PFSK-1 (cell line): ENCODE measurements around the gene GNPTAB.

Experiments used
- FOXP2 ChIP-seq: optimal IDR thresholded peaks from 2 replicates; pipeline ENCODE3; 2011; ENCODE audit warnings: borderline replicate concordance, control low read depth, inconsistent platforms; ENCODE audit not compliant: insufficient read depth; ENCODE audit errors: extremely low read length, extremely low read depth
- POLR2AphosphoS5 ChIP-seq: IDR thresholded peaks from 2 replicates; pipeline ENCODE4 v1.6.1; 2012; ENCODE audit warnings: low read depth, mild to moderate bottlenecking, control low read depth, low read length, moderate library complexity
- SIN3A ChIP-seq: IDR thresholded peaks from 2 replicates; pipeline ENCODE4 v1.6.1; 2012; ENCODE audit warnings: mild to moderate bottlenecking, low read length, moderate library complexity, borderline replicate concordance; ENCODE audit not compliant: insufficient read depth
- TAF1 ChIP-seq: IDR thresholded peaks from 2 replicates; pipeline ENCODE4 v1.6.1; 2012; ENCODE audit warnings: low read length, control low read depth, borderline replicate concordance; ENCODE audit not compliant: insufficient read depth
- TF ChIP-seq, protein P1 (sequence below), 2 experiments: IDR thresholded peaks; 2 replicates each; pipeline versions ENCODE4 v1.6.1 to v1.8.0; 2011 to 2012; ENCODE audit warnings: low read depth in 2 of 2, low read length in 2 of 2, control low read depth in 1 of 2, inconsistent platforms in 1 of 2, mild to moderate bottlenecking in 1 of 2, moderate library complexity in 1 of 2; ENCODE audit not compliant: insufficient read depth in 1 of 2

Gene GNPTAB

GRCh38 chr12:101823891-101824290 lies 6.9 kb downstream of the GNPTAB start:
- no peak for TF ChIP-seq TAF1
- TF ChIP-seq POLR2AphosphoS5 = no peak
- TF ChIP-seq SIN3A = no peak
- TF ChIP-seq, protein P1, sequence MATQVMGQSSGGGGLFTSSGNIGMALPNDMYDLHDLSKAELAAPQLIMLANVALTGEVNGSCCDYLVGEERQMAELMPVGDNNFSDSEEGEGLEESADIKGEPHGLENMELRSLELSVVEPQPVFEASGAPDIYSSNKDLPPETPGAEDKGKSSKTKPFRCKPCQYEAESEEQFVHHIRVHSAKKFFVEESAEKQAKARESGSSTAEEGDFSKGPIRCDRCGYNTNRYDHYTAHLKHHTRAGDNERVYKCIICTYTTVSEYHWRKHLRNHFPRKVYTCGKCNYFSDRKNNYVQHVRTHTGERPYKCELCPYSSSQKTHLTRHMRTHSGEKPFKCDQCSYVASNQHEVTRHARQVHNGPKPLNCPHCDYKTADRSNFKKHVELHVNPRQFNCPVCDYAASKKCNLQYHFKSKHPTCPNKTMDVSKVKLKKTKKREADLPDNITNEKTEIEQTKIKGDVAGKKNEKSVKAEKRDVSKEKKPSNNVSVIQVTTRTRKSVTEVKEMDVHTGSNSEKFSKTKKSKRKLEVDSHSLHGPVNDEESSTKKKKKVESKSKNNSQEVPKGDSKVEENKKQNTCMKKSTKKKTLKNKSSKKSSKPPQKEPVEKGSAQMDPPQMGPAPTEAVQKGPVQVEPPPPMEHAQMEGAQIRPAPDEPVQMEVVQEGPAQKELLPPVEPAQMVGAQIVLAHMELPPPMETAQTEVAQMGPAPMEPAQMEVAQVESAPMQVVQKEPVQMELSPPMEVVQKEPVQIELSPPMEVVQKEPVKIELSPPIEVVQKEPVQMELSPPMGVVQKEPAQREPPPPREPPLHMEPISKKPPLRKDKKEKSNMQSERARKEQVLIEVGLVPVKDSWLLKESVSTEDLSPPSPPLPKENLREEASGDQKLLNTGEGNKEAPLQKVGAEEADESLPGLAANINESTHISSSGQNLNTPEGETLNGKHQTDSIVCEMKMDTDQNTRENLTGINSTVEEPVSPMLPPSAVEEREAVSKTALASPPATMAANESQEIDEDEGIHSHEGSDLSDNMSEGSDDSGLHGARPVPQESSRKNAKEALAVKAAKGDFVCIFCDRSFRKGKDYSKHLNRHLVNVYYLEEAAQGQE (IDR thresholded peaks at IDR 0.05; ENCODE audit: insufficient read depth in 1 of 2, low read depth in 2 of 2, low read length in 2 of 2) = no peak
- no peak for TF ChIP-seq FOXP2

DNA sequence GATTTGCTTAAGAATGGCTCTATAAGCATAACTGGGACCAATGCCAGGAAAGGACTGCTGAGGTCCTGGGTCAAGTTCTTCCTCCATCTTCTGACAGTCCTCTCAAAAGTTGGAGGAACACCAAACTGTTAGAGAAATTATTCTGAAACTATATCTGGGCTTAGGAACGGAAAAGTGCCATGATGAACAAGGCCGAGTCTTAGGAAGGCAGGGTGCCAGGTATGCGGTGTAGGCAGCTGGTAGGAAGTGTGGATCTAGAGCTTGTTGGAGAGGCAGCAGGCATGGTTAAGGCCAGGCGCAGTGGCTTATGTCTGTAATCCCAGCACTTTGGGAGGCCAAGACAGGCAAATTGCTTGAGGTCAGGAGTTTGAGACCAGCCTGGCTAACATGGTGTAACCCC lies 7.7 kb downstream of the GNPTAB start:
- no peak for TF ChIP-seq FOXP2

GRCh38 chr12:101819467-101819866 lies 11.3 kb downstream of the GNPTAB start:
- no peak for TF ChIP-seq SIN3A
- TF ChIP-seq POLR2AphosphoS5 = no peak
- TF ChIP-seq, protein P1 (IDR thresholded peaks at IDR 0.05; ENCODE audit: insufficient read depth in 1 of 2, low read depth in 2 of 2, low read length in 2 of 2) = no peak
- TF ChIP-seq FOXP2 = no peak
- TF ChIP-seq TAF1 = no peak

GRCh38 chr12:101813117-101813516 lies 17.6 kb downstream of the GNPTAB start:
- TF ChIP-seq FOXP2 = no peak
- no peak for TF ChIP-seq POLR2AphosphoS5
- TF ChIP-seq, protein P1 (IDR thresholded peaks at IDR 0.05; ENCODE audit: insufficient read depth in 1 of 2, low read depth in 2 of 2, low read length in 2 of 2) = no peak
- TF ChIP-seq SIN3A = no peak
- TF ChIP-seq TAF1 = no peak

- TF ChIP-seq, protein P1 (IDR thresholded peaks at IDR 0.05; ENCODE audit: insufficient read depth in 1 of 2, low read depth in 2 of 2, low read length in 2 of 2) = no peak
- TF ChIP-seq FOXP2 (no peak), POLR2AphosphoS5 (no peak), TAF1 (no peak), SIN3A (no peak)
Measured at GRCh38 chr12:101809208-101809607, 21.6 kb downstream of the GNPTAB start.

- TF ChIP-seq FOXP2 (no peak), TAF1 (no peak), POLR2AphosphoS5 (no peak), SIN3A (no peak)
- TF ChIP-seq, protein P1 (IDR thresholded peaks at IDR 0.05; ENCODE audit: insufficient read depth in 1 of 2, low read depth in 2 of 2, low read length in 2 of 2) = no peak
Measured at GRCh38 chr12:101806265-101806664, 24.5 kb downstream of the GNPTAB start.
